Activated naive CD8-positive, alpha-beta T cell (primary cell): ENCODE measurements around the gene EVL.

ENCODE experiments used
- H3K27ac Mint-ChIP-seq: one replicate; pipeline ENCODE4 v1.8.0; 2021; ENCODE audit warnings: mixed read lengths
- H3K27me3 Mint-ChIP-seq: one replicate; pipeline ENCODE4 v1.8.0; 2021; ENCODE audit warnings: mixed read lengths
- H3K36me3 Mint-ChIP-seq: one replicate; pipeline ENCODE4 v1.8.0; 2021; ENCODE audit warnings: mixed read lengths
- H3K4me1 Mint-ChIP-seq: one replicate; pipeline ENCODE4 v1.8.0; 2021; ENCODE audit warnings: low read depth, mixed read lengths
- H3K4me3 Mint-ChIP-seq: one replicate; pipeline ENCODE4 v1.8.0; 2021; ENCODE audit warnings: mild to moderate bottlenecking, mixed read lengths
- H3K9me3 Mint-ChIP-seq: one replicate; pipeline ENCODE4 v1.8.0; 2021; ENCODE audit warnings: low read depth, mixed read lengths

EVL gene

DNA sequence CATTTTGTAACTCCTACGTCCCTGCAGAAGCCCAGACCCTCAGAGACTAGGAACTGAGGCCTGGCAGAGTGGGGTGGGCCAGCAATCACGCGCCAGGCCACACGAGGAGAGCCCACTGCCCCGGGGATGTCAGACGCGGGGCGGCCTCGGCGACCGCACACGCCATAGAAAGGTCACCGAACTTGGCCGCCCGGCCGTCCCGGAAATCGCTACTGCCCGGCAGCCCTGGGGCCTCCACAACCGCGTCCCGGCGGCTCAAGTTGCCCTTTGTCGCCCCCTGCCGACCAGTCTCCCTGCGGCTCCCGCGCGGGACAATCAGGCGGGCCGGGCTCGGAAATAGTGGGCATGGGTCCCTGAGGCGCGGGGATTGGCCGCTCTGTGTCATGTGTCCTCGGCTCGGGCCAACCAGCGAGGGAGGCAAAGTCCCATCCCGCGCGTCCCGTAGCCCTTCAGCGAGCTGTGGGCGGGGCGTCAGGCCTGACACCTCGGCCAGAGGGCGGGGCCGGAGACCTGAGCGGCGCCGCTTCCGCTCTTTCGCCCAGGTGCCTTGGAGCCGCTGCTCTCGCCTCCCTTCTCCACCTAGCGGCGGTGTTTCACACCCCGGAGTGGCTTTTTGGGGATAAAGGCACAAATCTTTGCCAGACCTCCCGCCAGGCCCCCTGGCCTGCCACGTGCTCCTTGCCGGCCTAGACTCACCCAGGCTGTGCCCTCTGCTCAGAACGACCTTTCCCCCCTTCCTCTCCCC is 127.6 kb downstream of the EVL start:
- Mint-ChIP-seq H3K9me3 (no peaks in the 10 kb centered on the region), H3K36me3 (no peaks in the 10 kb centered on the region), H3K27ac (peak overlapping the region; percentile 87), H3K4me3 (peak overlapping the region; percentile 52), H3K27me3 (no peaks in the 10 kb centered on the region), H3K4me1 (peaks cover 7% of the 10 kb centered on the region)
